GM12874 (cell line): ENCODE results near the gene C19orf25.

Source experiments
- CTCF ChIP-seq: IDR thresholded peaks from 2 replicates; pipeline ENCODE4 v1.5.1; 2011; ENCODE audit warnings: low read depth, mild to moderate bottlenecking, control low read depth, low read length, moderate library complexity; ENCODE audit not compliant: insufficient read depth

C19orf25 gene

GRCh38 chr19:1435378-1435989 is 43.5 kb downstream of the C19orf25 start:
- no peak for TF ChIP-seq CTCF

- TF ChIP-seq CTCF = no peak
Observed at GRCh38 chr19:1434577-1435060, 44.4 kb downstream of the C19orf25 start.

GRCh38 chr19:1434040-1434366 is 45.0 kb downstream of the C19orf25 start:
- no peak for TF ChIP-seq CTCF

GRCh38 chr19:1433119-1434039 is 45.6 kb downstream of the C19orf25 start:
- no peak for TF ChIP-seq CTCF

GRCh38 chr19:1432507-1432887 is 46.5 kb downstream of the C19orf25 start:
- TF ChIP-seq CTCF = no peak

GRCh38 chr19:1431759-1432506 is 47.1 kb downstream of the C19orf25 start:
- TF ChIP-seq CTCF = no peak

- TF ChIP-seq CTCF = no peak
Observed at GRCh38 chr19:1430246-1430645, 48.8 kb downstream of the C19orf25 start.
